HAP-1 (cell line): ENCODE results near the gene PKP2.
"Not testable (repeated sequence)": the region's sequence is repeated elsewhere in the genome, so short reads cannot be mapped to it uniquely, and the experiment has no call there.

Source experiments
- DNase-seq, 2 experiments: peaks; one replicate each; pipeline ENCODE4 v3.0.0-alpha.2; 2016 to 2020; ENCODE audit warnings: low spot score in 2 of 2
- H3K27me3 ChIP-seq: fragments of 250-450 bp; sonication (Bioruptor Pico); 2 replicates; pipeline ENCODE4 v1.5.1; 2020; ENCODE audit warnings: low read depth, mild to moderate bottlenecking, moderate library complexity
- H3K36me3 ChIP-seq: fragments of 250-450 bp; sonication (Bioruptor Pico); replicated peaks from 2 replicates; pipeline ENCODE4 v1.5.1; 2020; ENCODE audit warnings: mild to moderate bottlenecking
- H3K4me1 ChIP-seq: fragments of 250-450 bp; sonication (Bioruptor Pico); 2 replicates; pipeline ENCODE4 v1.5.1; 2020; ENCODE audit warnings: mild to moderate bottlenecking
- H3K4me3 ChIP-seq: fragments of 250-450 bp; sonication (Bioruptor Pico); 2 replicates; pipeline ENCODE4 v1.5.1; 2020; ENCODE audit warnings: mild to moderate bottlenecking, moderate library complexity
- H3K9me3 ChIP-seq: fragments of 250-450 bp; sonication (Bioruptor Pico); 2 replicates; pipeline ENCODE4 v1.5.1; 2020; ENCODE audit warnings: mild to moderate bottlenecking, moderate library complexity
- in situ Hi-C: fragments of 300-500 bp; cut with MboI; formaldehyde crosslinking; loops from 3 replicates; pipeline ENCODE4 v1.14.3; 2020; ENCODE audit warnings: low sequenced_read_pairs, inconsistent platforms, mixed read lengths

Gene PKP2

DNA sequence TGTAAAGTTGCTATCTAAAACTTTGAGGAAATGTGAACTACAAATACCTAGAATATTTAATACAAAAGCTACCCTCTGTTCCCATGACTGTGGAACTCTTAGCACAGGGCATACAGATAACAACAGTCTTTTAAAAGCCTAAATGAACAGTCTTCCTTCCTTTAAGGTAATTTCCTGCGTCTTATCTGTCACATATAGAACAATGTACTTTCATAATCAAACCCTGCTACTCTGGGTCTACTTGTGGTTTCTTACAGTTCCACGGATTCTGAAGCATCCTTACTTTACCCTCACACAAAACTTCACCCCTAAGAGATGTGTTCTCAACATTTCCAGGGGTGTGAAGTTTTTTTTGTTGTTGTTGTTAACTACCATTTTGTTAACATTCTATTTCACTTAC is 5.1 kb downstream of the PKP2 start:
- in situ Hi-C loops = no loop called here
- Histone ChIP-seq H3K4me1 (peaks cover 35% of the 10 kb centered on the region), H3K4me3 (no peak overlapping the region), H3K9me3 (no peaks in the 10 kb centered on the region), H3K36me3 (no peaks in the 10 kb centered on the region), H3K27me3 (no peaks in the 10 kb centered on the region)
- no peak for DNase-seq

DNA sequence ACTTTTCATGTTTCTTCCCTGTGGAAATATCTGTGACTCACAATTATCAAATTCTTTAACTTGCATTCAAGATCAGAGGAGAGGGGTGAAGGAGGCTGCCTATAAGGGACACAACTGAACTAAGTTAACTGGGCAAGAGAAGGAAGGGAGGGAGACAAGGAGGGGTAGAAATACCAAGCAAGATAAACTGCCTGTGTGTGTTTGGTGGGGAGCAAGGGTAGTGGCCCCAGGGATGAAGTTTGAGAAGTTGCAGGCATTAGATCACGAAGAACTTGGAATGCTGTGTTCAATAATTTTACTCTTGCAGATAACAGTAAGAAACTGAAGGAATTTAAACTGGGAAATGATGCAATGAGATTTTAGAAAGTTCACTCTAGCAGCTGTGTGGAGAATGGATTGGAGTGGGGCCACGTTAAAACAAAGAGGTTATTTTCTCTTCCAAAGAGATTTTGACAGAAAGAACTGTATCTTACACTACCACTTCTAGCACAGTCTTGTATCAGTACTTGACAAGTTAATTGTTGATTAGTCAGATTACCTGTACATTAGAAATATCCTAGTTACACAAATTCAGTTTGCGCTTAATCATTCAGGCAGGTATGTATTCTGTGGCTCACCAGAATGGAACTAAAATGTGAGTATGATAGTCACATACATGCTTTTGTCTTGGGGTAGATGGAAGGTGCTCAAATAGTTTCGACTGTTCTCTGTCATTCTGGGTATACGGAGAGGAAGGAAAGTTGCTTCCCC is 7.4 kb downstream of the PKP2 start:
- DNase-seq = no peak
- no peaks in the 10 kb centered on the region for H3K27me3 ChIP-seq
- no peaks in the 10 kb centered on the region for H3K9me3 ChIP-seq
- H3K36me3 ChIP-seq = no peaks in the 10 kb centered on the region; the same call in 1 of the 2 replicates
- H3K4me3 ChIP-seq = no peak overlapping the region
- in situ Hi-C loops = no loop called here
- H3K4me1 ChIP-seq = peaks cover 24% of the 10 kb centered on the region

DNA sequence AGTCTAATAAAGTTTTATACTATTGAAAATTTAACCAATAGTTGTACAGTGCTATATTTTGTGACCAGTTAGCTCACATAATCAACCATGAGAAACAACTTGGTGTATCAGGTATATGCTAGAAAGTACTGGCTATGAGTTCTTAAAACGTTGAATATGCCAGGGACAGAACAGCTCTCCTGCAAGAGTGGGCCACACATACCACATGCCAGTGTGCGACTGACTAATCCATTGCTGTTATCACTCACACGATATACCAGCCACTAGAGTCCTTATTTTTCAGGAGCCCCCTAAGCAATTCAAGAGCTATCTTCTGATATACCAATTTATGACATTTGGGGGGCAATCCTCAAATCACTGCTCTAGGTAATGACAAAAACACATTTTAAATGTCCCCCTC is 9.5 kb downstream of the PKP2 start:
- DNase-seq = no peak
- in situ Hi-C loops = no loop called here
- no peak overlapping the region for H3K4me3 ChIP-seq

DNA sequence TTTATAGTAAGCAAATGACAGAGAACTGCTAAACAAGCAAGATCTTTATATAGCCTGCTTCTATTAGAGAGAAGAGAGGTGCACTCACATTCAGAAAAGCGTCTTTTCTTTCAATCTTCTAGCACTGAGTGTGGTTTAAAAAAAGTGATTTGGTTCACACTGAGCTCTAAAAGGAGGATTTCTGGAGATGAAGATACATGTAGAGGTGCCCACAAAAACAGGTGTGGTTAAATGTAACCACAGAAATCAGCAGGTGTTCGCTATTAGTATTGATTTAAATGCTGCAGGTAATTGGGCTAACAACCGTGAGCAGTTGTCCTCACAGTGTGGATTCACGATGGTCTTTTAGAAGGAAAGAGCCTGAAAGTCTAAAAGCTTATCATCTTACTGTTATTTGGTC is 10.7 kb downstream of the PKP2 start:
- Histone ChIP-seq H3K36me3 (no peaks in the 10 kb centered on the region; the same call in 1 of the 2 replicates), H3K27me3 (no peaks in the 10 kb centered on the region)

More for the DNA sequence above, 9.5 kb downstream of the PKP2 start:
- Histone ChIP-seq H3K36me3 (no peaks in the 10 kb centered on the region; the same call in 1 of the 2 replicates), H3K4me1 (peaks cover 8% of the 10 kb centered on the region), H3K9me3 (no peaks in the 10 kb centered on the region), H3K27me3 (no peaks in the 10 kb centered on the region)

DNA sequence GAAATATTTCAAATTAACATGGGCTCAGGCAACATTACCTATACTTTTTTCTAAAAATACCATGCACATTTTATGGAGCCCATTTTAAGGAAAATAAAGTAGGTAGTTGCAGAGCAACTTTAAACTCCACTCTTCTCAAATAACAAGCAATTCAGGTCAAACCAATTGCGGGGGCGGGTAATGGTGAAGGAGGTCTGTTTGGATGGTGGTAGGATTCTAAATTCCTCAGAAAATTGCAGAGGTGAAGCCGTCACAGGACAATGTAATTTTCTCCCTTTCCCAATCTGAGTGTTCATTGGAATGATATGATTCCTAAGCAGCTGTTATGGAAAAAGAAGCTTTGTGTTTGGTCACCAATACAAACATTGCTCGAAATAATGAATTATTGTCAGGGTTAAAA is 11.6 kb downstream of the PKP2 start:
- no peak overlapping the region for H3K4me3 ChIP-seq
- no peaks in the 10 kb centered on the region for H3K9me3 ChIP-seq
- no peaks in the 10 kb centered on the region for H3K4me1 ChIP-seq
- in situ Hi-C loops = no loop called here
- no peaks in the 10 kb centered on the region; the same call in 1 of the 2 replicates for H3K36me3 ChIP-seq
- no peaks in the 10 kb centered on the region for H3K27me3 ChIP-seq
- no peak for DNase-seq

More for the DNA sequence above, 10.7 kb downstream of the PKP2 start:
- in situ Hi-C loops = no loop called here
- Histone ChIP-seq H3K4me1 (no peaks in the 10 kb centered on the region), H3K4me3 (no peak overlapping the region), H3K9me3 (no peaks in the 10 kb centered on the region)
- no peak for DNase-seq

DNA sequence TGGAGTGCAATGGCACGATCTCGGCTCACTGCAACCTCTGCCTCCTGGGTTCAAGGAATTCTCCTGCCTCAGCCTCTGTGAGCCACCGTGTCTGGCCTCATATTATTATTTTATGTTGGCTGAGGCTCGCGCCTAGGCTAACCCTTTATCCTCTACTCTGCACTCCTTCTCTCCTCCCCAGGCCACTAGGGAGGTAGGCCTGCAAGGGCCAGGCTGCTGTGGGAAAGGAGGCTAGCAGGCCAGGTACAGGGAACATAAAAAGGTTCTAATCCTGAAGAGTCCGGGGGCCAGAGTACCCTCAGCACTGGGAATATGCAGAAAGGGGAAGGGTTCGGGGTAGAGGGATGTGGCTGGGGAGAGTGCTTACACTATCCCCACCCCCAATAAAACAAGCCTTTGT is 14.9 kb downstream of the PKP2 start:
- Histone ChIP-seq H3K4me3 (no peak overlapping the region), H3K4me1 (no peaks in the 10 kb centered on the region), H3K9me3 (no peaks in the 10 kb centered on the region), H3K36me3 (peaks cover 9% of the 10 kb centered on the region), H3K27me3 (no peaks in the 10 kb centered on the region)
- in situ Hi-C loops = no loop called here
- no peak for DNase-seq

DNA sequence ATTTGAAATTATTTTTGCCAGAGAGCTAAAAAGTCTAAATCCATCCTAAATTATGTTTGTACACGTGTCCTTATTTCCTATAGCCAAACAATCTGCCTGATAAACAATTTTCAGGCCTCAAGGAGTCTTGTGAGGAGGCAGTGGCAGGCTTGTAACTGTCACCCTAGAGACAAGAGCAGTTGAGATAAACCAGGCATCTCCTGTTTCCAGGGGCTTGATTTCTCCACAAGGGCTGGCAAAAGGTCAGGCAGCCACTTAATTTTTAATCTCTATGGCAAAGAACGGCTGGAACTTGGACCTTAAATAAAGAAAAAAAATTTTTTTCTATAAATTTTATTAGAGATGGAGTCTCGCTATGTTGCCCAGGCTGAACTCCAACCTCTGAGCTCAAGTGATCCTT is 15.5 kb downstream of the PKP2 start:
- DNase-seq = no peak
- Histone ChIP-seq H3K4me3 (no peak overlapping the region), H3K9me3 (no peaks in the 10 kb centered on the region), H3K36me3 (peaks cover 9% of the 10 kb centered on the region), H3K4me1 (no peaks in the 10 kb centered on the region), H3K27me3 (no peaks in the 10 kb centered on the region)
- in situ Hi-C loops = no loop called here

DNA sequence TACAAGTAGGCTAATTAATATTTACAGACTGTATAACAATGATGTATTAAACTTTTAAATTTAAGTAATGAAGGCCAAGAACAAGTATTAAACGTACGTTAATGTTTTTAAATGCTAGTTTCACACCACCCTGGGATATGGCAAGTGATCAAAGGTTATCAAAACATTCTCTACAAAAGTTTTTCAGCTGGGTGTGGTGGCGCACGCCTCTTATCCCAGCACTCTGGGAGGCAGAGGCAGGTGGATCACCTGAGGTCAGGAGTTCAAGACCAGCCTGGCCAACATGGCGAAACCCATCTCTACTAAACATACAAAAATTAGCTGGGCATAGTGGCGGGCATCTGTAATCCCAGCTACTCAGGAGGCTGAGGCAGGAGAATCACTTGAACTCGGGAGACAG is 17.5 kb downstream of the PKP2 start:
- H3K36me3 ChIP-seq, DNase-seq, H3K9me3 ChIP-seq, in situ Hi-C loops, H3K4me1 ChIP-seq, H3K4me3 ChIP-seq, H3K27me3 ChIP-seq: not testable (repeated sequence)

DNA sequence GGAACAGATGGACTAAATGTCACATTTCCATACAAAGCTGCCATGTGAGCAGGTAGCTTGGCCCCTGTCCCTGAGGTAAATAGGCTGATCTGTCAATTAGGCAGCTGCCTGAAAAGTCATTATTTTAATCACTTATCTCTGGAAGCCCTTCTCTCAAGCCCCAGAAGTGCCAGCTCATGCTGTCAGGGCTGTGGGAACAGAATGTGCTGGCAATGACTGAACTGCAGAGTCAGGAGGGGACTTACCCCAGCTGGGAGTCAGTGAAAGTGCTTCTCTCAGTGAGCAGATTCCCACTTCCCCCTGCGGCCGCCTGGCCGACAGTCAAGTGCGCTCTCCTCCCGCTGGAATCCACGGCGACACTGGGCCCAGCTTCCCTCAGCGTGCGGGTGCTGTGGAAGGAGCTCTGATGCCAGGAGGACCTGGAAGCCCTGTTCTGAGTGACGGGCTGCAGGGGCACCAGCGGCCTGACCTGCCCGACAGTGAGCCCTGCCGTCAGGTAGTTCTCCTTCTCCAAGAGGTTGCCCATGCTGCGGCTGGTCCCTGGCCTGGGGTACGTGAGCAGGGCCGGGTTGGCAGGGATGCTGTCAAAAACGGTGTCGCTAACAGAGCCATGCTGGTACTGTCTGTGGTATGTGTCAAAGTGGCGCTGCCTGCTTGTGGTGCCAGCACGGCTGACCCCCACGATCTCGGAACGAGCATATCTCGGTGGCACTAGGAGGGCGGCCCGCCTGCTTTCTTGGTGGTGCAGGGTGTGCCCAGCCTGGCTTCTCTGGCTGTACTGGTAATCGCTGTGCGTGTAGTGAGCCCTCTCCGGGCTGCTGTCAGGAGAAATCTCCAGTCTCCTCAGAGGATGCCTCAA is 18.7 kb downstream of the PKP2 start:
- peaks cover 9% of the 10 kb centered on the region for H3K36me3 ChIP-seq
- H3K9me3 ChIP-seq = no peaks in the 10 kb centered on the region
- no peaks in the 10 kb centered on the region for H3K27me3 ChIP-seq
- no peaks in the 10 kb centered on the region for H3K4me1 ChIP-seq
- in situ Hi-C loops = no loop called here
- no peak overlapping the region for H3K4me3 ChIP-seq
- DNase-seq = no peak

DNA sequence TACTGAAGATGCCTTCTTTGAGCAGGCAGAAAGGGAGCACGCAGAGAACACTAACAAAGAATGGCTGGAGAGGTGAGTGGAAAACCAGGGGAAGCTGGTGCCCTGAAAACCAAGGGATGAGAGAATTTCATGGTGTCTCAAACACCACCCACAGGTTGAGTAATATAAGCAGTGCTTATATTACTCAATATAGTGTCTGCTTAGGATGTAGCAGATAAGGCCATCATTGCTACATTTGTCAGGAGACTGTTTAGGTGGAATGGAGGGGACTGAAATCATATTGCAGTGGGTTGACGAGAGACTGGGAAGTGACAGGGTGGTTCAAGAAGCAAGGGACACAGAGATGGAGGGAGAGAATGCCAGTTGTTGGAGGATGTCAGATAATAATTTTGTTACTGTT is 20.6 kb downstream of the PKP2 start:
- H3K4me3 ChIP-seq = no peak overlapping the region
- H3K36me3 ChIP-seq = peaks cover 9% of the 10 kb centered on the region
- in situ Hi-C loops = no loop called here
- no peaks in the 10 kb centered on the region for H3K9me3 ChIP-seq
- no peaks in the 10 kb centered on the region for H3K4me1 ChIP-seq
- DNase-seq = no peak
- no peaks in the 10 kb centered on the region for H3K27me3 ChIP-seq

DNA sequence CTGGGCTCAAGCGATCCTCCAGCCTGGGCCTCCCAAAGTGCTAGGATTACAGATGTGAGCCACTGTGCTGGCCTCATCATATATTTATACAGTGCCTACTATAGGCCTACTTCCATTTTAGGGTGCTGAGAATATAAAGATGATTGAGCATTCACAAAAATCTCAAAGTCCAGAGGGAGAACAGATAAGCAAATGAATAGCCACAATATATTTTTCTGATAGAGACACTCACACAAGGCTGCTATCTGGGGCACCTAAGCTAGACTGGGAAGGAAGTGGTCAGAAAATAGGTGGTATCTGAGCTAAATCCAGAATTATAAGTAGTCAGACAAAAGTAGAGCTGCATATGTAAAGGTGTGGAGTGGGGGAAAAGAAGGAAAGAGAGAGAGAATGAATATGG is 21.6 kb downstream of the PKP2 start:
- in situ Hi-C loops = no loop called here
- no peaks in the 10 kb centered on the region for H3K4me1 ChIP-seq
- H3K9me3 ChIP-seq = no peaks in the 10 kb centered on the region
- no peak for DNase-seq
- H3K27me3 ChIP-seq = no peaks in the 10 kb centered on the region
- H3K36me3 ChIP-seq = peaks cover 9% of the 10 kb centered on the region
- no peak overlapping the region for H3K4me3 ChIP-seq

DNA sequence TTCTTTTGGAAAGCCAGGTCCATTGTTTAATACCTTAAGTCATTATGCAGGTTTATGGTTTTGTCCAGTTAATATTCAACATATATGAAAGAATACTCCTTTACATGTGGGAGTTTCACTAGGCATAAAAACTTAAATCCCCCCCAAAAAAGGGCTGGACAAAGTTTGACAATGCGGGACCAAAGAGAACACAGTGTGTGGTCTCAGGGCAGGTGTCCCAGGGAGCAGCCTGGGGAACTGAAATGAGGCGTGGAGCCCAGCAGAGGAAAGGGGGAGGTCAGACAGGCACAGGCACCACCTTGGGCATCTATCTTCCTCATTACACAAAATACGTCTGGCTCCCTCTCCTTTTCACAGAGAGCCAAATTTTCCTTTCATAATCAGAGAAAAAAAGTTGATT is 22.5 kb downstream of the PKP2 start:
- DNase-seq = no peak

DNA sequence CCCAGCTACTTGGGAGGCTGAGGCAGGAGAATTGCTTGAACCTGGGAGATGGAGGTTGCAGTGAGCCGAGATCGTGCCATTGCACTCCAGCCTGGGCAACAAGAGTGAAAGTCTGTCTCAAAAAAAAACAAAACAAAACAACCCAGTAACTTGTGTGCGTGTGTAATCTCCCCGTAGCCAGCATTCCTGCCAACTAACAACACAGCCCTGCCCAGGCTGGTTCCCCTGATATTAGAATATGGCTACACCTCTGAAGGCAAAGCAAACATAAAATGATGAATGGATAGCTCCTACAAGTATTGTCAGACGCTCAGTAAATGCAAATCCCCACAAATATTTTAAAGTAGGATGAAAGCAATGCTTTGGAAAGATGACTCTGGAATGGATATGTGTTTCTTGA is 24.2 kb downstream of the PKP2 start:
- H3K9me3 ChIP-seq, in situ Hi-C loops, H3K27me3 ChIP-seq, H3K36me3 ChIP-seq, DNase-seq, H3K4me1 ChIP-seq, H3K4me3 ChIP-seq: not testable (repeated sequence)

More for the DNA sequence above, 22.5 kb downstream of the PKP2 start:
- Histone ChIP-seq H3K9me3 (no peaks in the 10 kb centered on the region), H3K4me3 (no peak overlapping the region), H3K27me3 (no peaks in the 10 kb centered on the region), H3K36me3 (peaks cover 9% of the 10 kb centered on the region), H3K4me1 (no peaks in the 10 kb centered on the region)
- in situ Hi-C loops = no loop called here

DNA sequence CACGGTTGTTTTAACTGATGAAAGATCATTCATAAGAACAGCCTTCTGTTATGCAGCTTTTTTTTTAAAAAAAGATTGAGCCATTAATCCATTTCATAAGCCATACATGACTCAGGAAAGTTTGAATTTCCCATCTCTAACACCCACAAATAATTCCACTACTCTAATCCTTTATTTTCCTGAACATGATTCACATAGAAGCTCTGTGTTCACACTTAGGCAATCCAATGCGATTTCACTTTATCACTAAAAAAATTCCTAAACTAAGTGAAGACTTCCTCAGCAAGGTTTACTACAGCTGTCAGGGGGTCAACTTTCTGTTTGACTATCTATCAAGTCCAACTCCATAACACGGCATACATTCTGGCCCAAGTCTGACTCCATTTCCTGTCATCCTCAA is 25.9 kb downstream of the PKP2 start:
- Histone ChIP-seq H3K4me3 (no peak overlapping the region), H3K27me3 (no peaks in the 10 kb centered on the region), H3K9me3 (no peaks in the 10 kb centered on the region), H3K36me3 (no peaks in the 10 kb centered on the region), H3K4me1 (no peaks in the 10 kb centered on the region)
- no peak for DNase-seq
- in situ Hi-C loops = no loop called here
